Adipocyte (in vitro differentiated cells): ENCODE measurements around the gene FSTL5.

Experiments
- DNase-seq: peaks from one replicate; pipeline ENCODE4 v3.0.0-alpha.2; 2015; ENCODE audit warnings: low read depth
- H3K27me3 ChIP-seq: replicated peaks from 2 replicates; pipeline ENCODE4 v1.7.0; 2013; ENCODE audit warnings: mild to moderate bottlenecking, low read length, moderate library complexity; ENCODE audit not compliant: control insufficient read depth, insufficient read depth
- H3K36me3 ChIP-seq: 2 replicates; pipeline ENCODE4 v1.7.0; 2013; ENCODE audit warnings: low read length, mild to moderate bottlenecking, moderate library complexity; ENCODE audit not compliant: control insufficient read depth, insufficient read depth, severe bottlenecking
- H3K4me1 ChIP-seq: 2 replicates; pipeline ENCODE4 v1.7.0; 2013; ENCODE audit warnings: mild to moderate bottlenecking, low read length, moderate library complexity; ENCODE audit not compliant: control insufficient read depth, insufficient read depth
- H3K4me3 ChIP-seq: 2 replicates; pipeline ENCODE4 v1.7.0; 2013; ENCODE audit warnings: mild to moderate bottlenecking, low read length, moderate library complexity
- H3K9ac ChIP-seq: 2 replicates; pipeline ENCODE4 v1.7.0; 2013; ENCODE audit warnings: mild to moderate bottlenecking, low read length, moderate library complexity
- H3K9me3 ChIP-seq: 2 replicates; pipeline ENCODE4 v1.7.0; 2013; ENCODE audit warnings: mild to moderate bottlenecking, low read length, moderate library complexity; ENCODE audit not compliant: control insufficient read depth

The FSTL5 gene

GRCh38 chr4:161505141-161505540 lies 658.7 kb downstream of the FSTL5 start:
- H3K36me3 ChIP-seq = no peaks in the 10 kb centered on the region
- H3K27me3 ChIP-seq = no peaks in the 10 kb centered on the region
- DNase-seq = no peak
- H3K9me3 ChIP-seq = no peaks in the 10 kb centered on the region
- H3K4me1 ChIP-seq = no peaks in the 10 kb centered on the region
- no peak overlapping the region for H3K4me3 ChIP-seq
- no peak overlapping the region for H3K9ac ChIP-seq

GRCh38 chr4:161498155-161498554 lies 665.6 kb downstream of the FSTL5 start:
- no peaks in the 10 kb centered on the region for H3K36me3 ChIP-seq
- H3K9me3 ChIP-seq = no peaks in the 10 kb centered on the region
- H3K4me3 ChIP-seq = no peak overlapping the region
- no peak for DNase-seq
- no peaks in the 10 kb centered on the region for H3K4me1 ChIP-seq
- H3K27me3 ChIP-seq = no peaks in the 10 kb centered on the region
- no peak overlapping the region for H3K9ac ChIP-seq

- no peak overlapping the region for H3K4me3 ChIP-seq
- DNase-seq = no peak
- no peaks in the 10 kb centered on the region for H3K27me3 ChIP-seq
- no peaks in the 10 kb centered on the region for H3K9me3 ChIP-seq
- H3K9ac ChIP-seq = no peak overlapping the region
- H3K36me3 ChIP-seq = no peaks in the 10 kb centered on the region
- no peaks in the 10 kb centered on the region for H3K4me1 ChIP-seq
These were observed 677.3 kb downstream of the FSTL5 start for GRCh38 chr4:161486461-161486860.

- Histone ChIP-seq H3K4me3 (no peak overlapping the region), H3K36me3 (no peaks in the 10 kb centered on the region), H3K27me3 (no peaks in the 10 kb centered on the region), H3K4me1 (no peaks in the 10 kb centered on the region), H3K9ac (no peak overlapping the region), H3K9me3 (no peaks in the 10 kb centered on the region)
- DNase-seq = no peak
These were observed 697.5 kb downstream of the FSTL5 start for GRCh38 chr4:161466316-161466715.

- Histone ChIP-seq H3K27me3 (no peaks in the 10 kb centered on the region), H3K9ac (no peak overlapping the region), H3K4me1 (no peaks in the 10 kb centered on the region), H3K36me3 (no peaks in the 10 kb centered on the region), H3K4me3 (no peak overlapping the region), H3K9me3 (no peaks in the 10 kb centered on the region)
- DNase-seq = no peak
These were observed 700.4 kb downstream of the FSTL5 start for GRCh38 chr4:161463436-161463835.

- Histone ChIP-seq H3K9me3 (no peaks in the 10 kb centered on the region), H3K27me3 (no peaks in the 10 kb centered on the region), H3K36me3 (no peaks in the 10 kb centered on the region), H3K9ac (no peak overlapping the region), H3K4me1 (no peaks in the 10 kb centered on the region), H3K4me3 (no peak overlapping the region)
- no peak for DNase-seq
These were observed 705.9 kb downstream of the FSTL5 start for GRCh38 chr4:161457906-161458305.

- H3K9ac ChIP-seq = no peak overlapping the region
- H3K9me3 ChIP-seq = no peaks in the 10 kb centered on the region
- H3K4me3 ChIP-seq = no peak overlapping the region
- H3K27me3 ChIP-seq = no peaks in the 10 kb centered on the region
- no peaks in the 10 kb centered on the region for H3K36me3 ChIP-seq
- peak; percentile 7 for DNase-seq
- H3K4me1 ChIP-seq = no peaks in the 10 kb centered on the region
These were observed 706.5 kb downstream of the FSTL5 start for GRCh38 chr4:161457311-161457710.

- Histone ChIP-seq H3K9ac (no peak overlapping the region), H3K9me3 (no peaks in the 10 kb centered on the region), H3K4me3 (no peak overlapping the region), H3K36me3 (no peaks in the 10 kb centered on the region), H3K27me3 (no peaks in the 10 kb centered on the region), H3K4me1 (no peaks in the 10 kb centered on the region)
- DNase-seq = no peak
These were observed 708.9 kb downstream of the FSTL5 start for GRCh38 chr4:161454860-161455259.

GRCh38 chr4:161448550-161449180 lies 715.1 kb downstream of the FSTL5 start:
- no peaks in the 10 kb centered on the region for H3K9me3 ChIP-seq
- no peaks in the 10 kb centered on the region for H3K27me3 ChIP-seq

GRCh38 chr4:161444626-161445025 lies 719.2 kb downstream of the FSTL5 start:
- no peak overlapping the region for H3K4me3 ChIP-seq
- DNase-seq = no peak
- H3K36me3 ChIP-seq = no peaks in the 10 kb centered on the region
- H3K4me1 ChIP-seq = no peaks in the 10 kb centered on the region
- H3K9ac ChIP-seq = no peak overlapping the region
- no peaks in the 10 kb centered on the region for H3K9me3 ChIP-seq
- H3K27me3 ChIP-seq = no peaks in the 10 kb centered on the region

More at GRCh38 chr4:161448550-161449180, 715.1 kb downstream of the FSTL5 start:
- Histone ChIP-seq H3K4me1 (no peaks in the 10 kb centered on the region), H3K4me3 (peak overlapping the region; percentile 68), H3K36me3 (no peaks in the 10 kb centered on the region), H3K9ac (no peak overlapping the region)
- DNase-seq = no peak

GRCh38 chr4:161442921-161443320 lies 720.9 kb downstream of the FSTL5 start:
- Histone ChIP-seq H3K27me3 (no peaks in the 10 kb centered on the region), H3K9ac (no peak overlapping the region), H3K4me3 (no peak overlapping the region), H3K9me3 (no peaks in the 10 kb centered on the region), H3K36me3 (no peaks in the 10 kb centered on the region), H3K4me1 (no peaks in the 10 kb centered on the region)
- DNase-seq = no peak

- Histone ChIP-seq H3K27me3 (no peaks in the 10 kb centered on the region), H3K9me3 (no peaks in the 10 kb centered on the region), H3K4me1 (no peaks in the 10 kb centered on the region), H3K36me3 (no peaks in the 10 kb centered on the region), H3K4me3 (no peak overlapping the region), H3K9ac (no peak overlapping the region)
- no peak for DNase-seq
These were observed 725.7 kb downstream of the FSTL5 start for GRCh38 chr4:161438096-161438495.
